ENCODE results near the gene AJAP1. TPM values are rescaled to one million over a fixed set of nuclear protein-coding genes. Genes with fewer than 3 reads are reported as not detected.

Gene AJAP1
- total RNA-seq, 4 donors from 2014 or later, result 0.30 to 4.0 (median 1.0) TPM

DNA sequence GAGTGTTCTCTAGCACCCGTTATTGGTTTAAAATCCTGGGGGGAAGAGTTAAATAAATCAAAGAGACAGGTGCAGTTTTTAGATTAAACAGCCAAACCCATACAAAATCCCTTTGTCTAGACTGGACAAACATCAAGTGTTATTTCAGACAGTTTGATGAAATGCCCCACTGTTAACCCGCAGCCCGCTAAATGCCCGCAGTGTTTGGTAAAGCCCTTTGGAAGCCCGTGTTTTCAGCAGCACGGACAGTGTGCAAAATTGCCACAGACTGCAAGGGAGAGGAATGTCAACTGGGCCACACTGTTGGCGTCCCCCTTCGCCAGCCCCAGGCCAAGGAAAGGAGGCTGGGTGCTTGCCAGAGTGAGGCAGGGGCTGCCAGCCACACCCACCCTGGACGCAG lies 26.6 kb downstream of the AJAP1 start:
- Histone ChIP-seq H3K9me3 (peaks cover 0 to 24% (median 7%) of the 10 kb centered on the region in 3 donors), H3K27me3 (peaks cover 0 to 14% (median 0%) of the 10 kb centered on the region in 4 donors), H3K36me3 (no peaks in the 10 kb centered on the region), H3K4me3 (no peak overlapping the region), H3K27ac (no peak overlapping the region), H3K4me1 (no peaks in the 10 kb centered on the region)
- TF ChIP-seq, protein P1, sequence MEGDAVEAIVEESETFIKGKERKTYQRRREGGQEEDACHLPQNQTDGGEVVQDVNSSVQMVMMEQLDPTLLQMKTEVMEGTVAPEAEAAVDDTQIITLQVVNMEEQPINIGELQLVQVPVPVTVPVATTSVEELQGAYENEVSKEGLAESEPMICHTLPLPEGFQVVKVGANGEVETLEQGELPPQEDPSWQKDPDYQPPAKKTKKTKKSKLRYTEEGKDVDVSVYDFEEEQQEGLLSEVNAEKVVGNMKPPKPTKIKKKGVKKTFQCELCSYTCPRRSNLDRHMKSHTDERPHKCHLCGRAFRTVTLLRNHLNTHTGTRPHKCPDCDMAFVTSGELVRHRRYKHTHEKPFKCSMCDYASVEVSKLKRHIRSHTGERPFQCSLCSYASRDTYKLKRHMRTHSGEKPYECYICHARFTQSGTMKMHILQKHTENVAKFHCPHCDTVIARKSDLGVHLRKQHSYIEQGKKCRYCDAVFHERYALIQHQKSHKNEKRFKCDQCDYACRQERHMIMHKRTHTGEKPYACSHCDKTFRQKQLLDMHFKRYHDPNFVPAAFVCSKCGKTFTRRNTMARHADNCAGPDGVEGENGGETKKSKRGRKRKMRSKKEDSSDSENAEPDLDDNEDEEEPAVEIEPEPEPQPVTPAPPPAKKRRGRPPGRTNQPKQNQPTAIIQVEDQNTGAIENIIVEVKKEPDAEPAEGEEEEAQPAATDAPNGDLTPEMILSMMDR (IDR thresholded peaks at IDR 0.05), result no peak
- TF ChIP-seq POLR2A (IDR thresholded peaks at IDR 0.05), result no peak
- intact Hi-C loops (cut with DNase I), result no loop called here
- WGBS, 2 donors, result 18 to 34% methylated on average over 1 to 8 of the region's 9 CpGs
- no peak for DNase-seq

DNA sequence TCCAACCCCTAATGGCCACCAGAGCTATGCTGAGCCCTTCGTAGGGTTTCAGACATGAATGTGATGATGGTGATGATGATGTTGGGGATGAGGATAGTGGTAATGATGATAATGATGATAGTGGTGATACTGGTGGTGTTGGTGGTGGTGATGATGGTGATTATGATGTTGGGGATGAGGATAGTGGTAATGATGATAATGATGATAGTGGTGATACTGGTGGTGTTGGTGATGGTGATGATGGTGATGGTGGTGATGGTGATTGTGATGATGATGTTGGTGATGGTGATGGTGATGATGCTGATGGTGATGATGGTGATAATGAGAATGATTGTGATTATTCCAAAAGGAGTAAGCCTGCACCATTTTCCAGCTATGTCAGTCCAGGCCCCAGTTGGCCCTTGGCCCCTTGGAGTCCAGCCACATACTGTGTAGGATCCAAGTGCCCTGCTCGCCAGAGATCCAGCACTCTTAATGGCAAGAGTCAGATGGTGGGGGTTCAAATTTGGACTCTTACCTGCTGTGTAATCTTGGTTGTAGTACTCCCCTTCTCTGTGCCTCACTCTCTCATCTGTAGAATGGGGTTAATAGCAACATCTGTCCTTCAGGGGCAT lies 28.3 kb downstream of the AJAP1 start:
- no peak for DNase-seq
- no peak overlapping the region for H3K4me3 ChIP-seq
- no peaks in the 10 kb centered on the region for H3K36me3 ChIP-seq
- H3K27me3 ChIP-seq, result peaks cover 0 to 12% (median 0%) of the 10 kb centered on the region in 4 donors
- intact Hi-C loops (cut with DNase I), result no loop called here
- TF ChIP-seq, protein P1 (IDR thresholded peaks at IDR 0.05), result no peak
- TF ChIP-seq POLR2A (IDR thresholded peaks at IDR 0.05), result no peak
- 83 to 100% methylated on average over 2 of the region's 2 CpGs for WGBS, 2 donors
- H3K4me1 ChIP-seq, result no peaks in the 10 kb centered on the region
- H3K27ac ChIP-seq, result no peak overlapping the region
- peaks cover 0 to 24% (median 7%) of the 10 kb centered on the region in 3 donors for H3K9me3 ChIP-seq

DNA sequence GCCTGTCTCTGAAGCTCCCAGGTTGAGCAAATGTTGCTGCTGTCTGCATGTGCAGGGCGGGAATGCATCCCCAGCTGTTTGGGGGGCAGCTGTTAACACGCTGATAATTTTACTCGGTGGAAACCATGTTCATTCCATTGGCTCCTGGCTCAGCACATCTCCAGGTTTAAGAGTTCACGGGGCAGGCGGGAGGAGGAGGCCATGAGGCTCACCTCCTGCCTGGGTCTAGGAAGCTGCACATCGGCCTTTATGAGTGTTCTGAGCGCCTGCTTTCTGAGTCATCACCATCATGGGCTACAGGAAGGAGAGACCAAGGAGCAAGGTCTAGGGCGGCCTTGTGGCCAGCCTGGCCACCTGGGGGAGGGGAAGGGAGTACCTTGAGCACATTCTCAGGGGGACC lies 29.7 kb downstream of the AJAP1 start:
- intact Hi-C loops (cut with DNase I), result no loop called here
- no peak overlapping the region for H3K27ac ChIP-seq
- whole genome bisulfite sequencing, 2 donors, result 84 to 85% methylated on average over 2 to 6 of the region's 8 CpGs
- peaks cover 0 to 12% (median 0%) of the 10 kb centered on the region in 4 donors for H3K27me3 ChIP-seq
- DNase-seq, result no peak
- TF ChIP-seq, protein P1 (IDR thresholded peaks at IDR 0.05), result no peak
- TF ChIP-seq POLR2A (IDR thresholded peaks at IDR 0.05), result no peak
- H3K4me1 ChIP-seq, result no peaks in the 10 kb centered on the region
- H3K9me3 ChIP-seq, result peaks cover 0 to 12% (median 7%) of the 10 kb centered on the region in 3 donors
- H3K36me3 ChIP-seq, result no peaks in the 10 kb centered on the region
- no peak overlapping the region for H3K4me3 ChIP-seq

DNA sequence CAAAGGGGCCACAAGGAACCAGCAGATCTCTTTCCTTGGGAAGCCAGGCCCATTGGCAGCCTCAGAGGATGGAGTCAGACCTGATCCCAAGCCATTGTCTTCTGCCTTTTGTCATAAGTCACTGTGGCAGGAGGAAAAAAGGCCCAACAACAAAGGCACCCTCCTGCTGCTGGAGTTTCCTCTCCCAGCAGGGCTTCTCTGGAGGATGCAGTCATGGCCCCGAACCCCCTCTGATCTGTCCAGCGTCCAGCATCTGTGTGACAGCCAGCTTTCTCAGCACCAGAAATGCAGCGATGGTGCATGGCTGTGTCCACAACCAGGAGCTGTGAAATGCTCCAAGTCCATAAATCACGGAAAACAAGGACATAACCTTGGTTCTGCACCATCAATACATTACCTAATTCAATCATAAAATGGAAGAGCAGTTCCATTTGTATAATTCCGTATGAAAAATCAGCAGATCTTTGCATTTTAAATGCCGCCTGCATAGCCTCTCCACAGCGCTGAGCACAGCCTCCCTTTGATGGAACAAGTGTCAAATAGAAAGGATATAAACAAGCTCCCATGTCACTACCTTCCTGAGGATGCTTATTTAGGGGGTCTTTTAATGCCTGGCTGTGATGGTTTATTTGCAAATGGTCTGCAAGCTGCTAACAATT lies 30.6 kb downstream of the AJAP1 start:
- intact Hi-C loops (cut with DNase I), result no loop called here
- no peak for DNase-seq
- H3K4me1 ChIP-seq, result no peaks in the 10 kb centered on the region
- no peak overlapping the region for H3K4me3 ChIP-seq
- H3K9me3 ChIP-seq, result peaks cover 0 to 4% (median 4%) of the 10 kb centered on the region in 3 donors
- no peak overlapping the region for H3K27ac ChIP-seq
- peaks cover 0 to 12% (median 0%) of the 10 kb centered on the region in 4 donors for H3K27me3 ChIP-seq
- TF ChIP-seq POLR2A (IDR thresholded peaks at IDR 0.05), result no peak
- TF ChIP-seq, protein P1 (IDR thresholded peaks at IDR 0.05), result no peak
- H3K36me3 ChIP-seq, result no peaks in the 10 kb centered on the region
- 61 to 63% methylated on average over 7 of the region's 7 CpGs for WGBS, 2 donors

DNA sequence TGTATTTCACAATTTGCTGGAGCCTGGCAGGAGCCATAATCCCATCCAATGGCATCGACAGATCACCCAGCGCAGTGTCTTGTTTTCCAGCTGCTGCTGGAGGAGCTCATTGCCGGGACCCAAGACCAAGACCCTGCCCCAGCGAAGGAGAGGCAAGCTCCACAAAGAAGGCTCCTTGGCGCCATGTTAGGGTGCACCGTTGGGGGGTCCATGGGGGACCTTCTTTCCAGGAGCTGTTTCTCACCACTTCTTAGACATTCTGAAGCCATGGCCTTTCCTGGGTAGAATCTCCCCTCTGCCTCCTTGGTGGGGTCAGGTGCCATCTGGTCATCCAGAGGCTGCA lies 31.1 kb downstream of the AJAP1 start:
- Histone ChIP-seq H3K4me1 (no peaks in the 10 kb centered on the region), H3K9me3 (no peaks in the 10 kb centered on the region), H3K27ac (no peak overlapping the region), H3K36me3 (no peaks in the 10 kb centered on the region), H3K27me3 (peaks cover 0 to 12% (median 0%) of the 10 kb centered on the region in 4 donors), H3K4me3 (no peak overlapping the region)
- DNase-seq, result no peak
- 89 to 90% methylated on average over 5 to 6 of the region's 6 CpGs for WGBS, 2 donors
- intact Hi-C loops (cut with DNase I), result no loop called here
- no peak for TF ChIP-seq POLR2A (IDR thresholded peaks at IDR 0.05)
- TF ChIP-seq, protein P1 (IDR thresholded peaks at IDR 0.05), result no peak

All from esophagus squamous epithelium (tissue), 5 donors.